Liver (tissue), 9 donors: Measurements from ENCODE around the gene SPOP. TPM values are rescaled to one million over a fixed set of nuclear protein-coding genes. Genes with fewer than 3 reads are reported as not detected.

Experiments used
- DNase-seq: peaks from one replicate; pipeline ENCODE4 v3.0.0-alpha.2; 2017; ENCODE audit warnings: low spot score
- H3K27ac ChIP-seq, 2 donors: one replicate each; pipeline ENCODE4 v1.7.0; 2013; ENCODE audit warnings: inconsistent platforms in 2 of 2, low read length in 2 of 2, control low read depth in 1 of 2, low read depth in 1 of 2, mild to moderate bottlenecking in 1 of 2
- H3K27me3 ChIP-seq, 4 donors: one replicate each; pipeline versions ENCODE4 v1.6.1 to v1.7.0; 2013; ENCODE audit warnings: low read length in 3 of 4, inconsistent platforms in 1 of 4, mild to moderate bottlenecking in 1 of 4, moderate library complexity in 1 of 4; ENCODE audit not compliant: control insufficient read depth in 4 of 4, insufficient read depth in 4 of 4
- H3K36me3 ChIP-seq, 4 donors: one replicate each; pipeline versions ENCODE4 v1.6.1 to v1.7.0; 2013; ENCODE audit warnings: low read length in 3 of 4, mild to moderate bottlenecking in 3 of 4, low read depth in 1 of 4, moderate library complexity in 1 of 4; ENCODE audit not compliant: control insufficient read depth in 4 of 4, insufficient read depth in 3 of 4
- H3K4me1 ChIP-seq, 4 donors: one replicate each; pipeline versions ENCODE4 v1.6.1 to v1.7.0; 2013; ENCODE audit warnings: low read length in 3 of 4, mild to moderate bottlenecking in 3 of 4, moderate library complexity in 1 of 4; ENCODE audit not compliant: control insufficient read depth in 4 of 4, insufficient read depth in 4 of 4
- H3K4me3 ChIP-seq, 3 donors: one replicate each; pipeline versions ENCODE4 v1.6.1 to v1.7.0; 2013; ENCODE audit warnings: low read length in 3 of 3, control low read depth in 1 of 3, low read depth in 1 of 3, mild to moderate bottlenecking in 1 of 3
- H3K9ac ChIP-seq, 2 donors: one replicate each; pipeline ENCODE4 v1.7.0; 2013; ENCODE audit warnings: low read length in 2 of 2, mild to moderate bottlenecking in 2 of 2, moderate library complexity in 2 of 2, control low read depth in 1 of 2, low read depth in 1 of 2
- H3K9me3 ChIP-seq, 4 donors: one replicate each; pipeline versions ENCODE4 v1.6.1 to v1.7.0; 2013; ENCODE audit warnings: low read length in 3 of 4; ENCODE audit not compliant: control insufficient read depth in 4 of 4
- ATF3 ChIP-seq: IDR thresholded peaks from 2 replicates; pipeline ENCODE4 v1.6.1; 2016; ENCODE audit warnings: antibody characterized with exemption
- CTCF ChIP-seq: fragments of 150-350 bp; IDR thresholded peaks from 2 replicates; pipeline ENCODE4 v1.5.1; 2017; ENCODE audit warnings: improper control_type of control experiment, low read depth, low read length; ENCODE audit not compliant: missing input control
- EGR1 ChIP-seq, 2 donors: IDR thresholded peaks; 2 replicates each; pipeline ENCODE4 v1.6.1; 2016 to 2018; ENCODE audit warnings: antibody characterized with exemption in 2 of 2, low read depth in 2 of 2
- FOXA1 ChIP-seq: IDR thresholded peaks from 2 replicates; pipeline ENCODE4 v1.6.1; 2016; ENCODE audit warnings: antibody characterized with exemption
- FOXA2 ChIP-seq: IDR thresholded peaks from 2 replicates; pipeline ENCODE4 v1.6.1; 2016; ENCODE audit warnings: antibody characterized with exemption
- GABPA ChIP-seq, 2 donors: IDR thresholded peaks in 1 of 2; conservative IDR thresholded peaks in 1 of 2; 2 replicates each; pipeline ENCODE4 v1.6.1; 2016; ENCODE audit warnings: antibody characterized with exemption in 2 of 2, mild to moderate bottlenecking in 1 of 2, moderate library complexity in 1 of 2
- HNF4A ChIP-seq, 2 donors: conservative IDR thresholded peaks; 2 replicates each; pipeline ENCODE4 v1.6.1; 2016; ENCODE audit warnings: antibody characterized with exemption in 2 of 2, mild to moderate bottlenecking in 2 of 2
- HNF4G ChIP-seq: IDR thresholded peaks from 2 replicates; pipeline ENCODE4 v1.6.1; 2016; ENCODE audit warnings: antibody characterized with exemption
- MAX ChIP-seq: IDR thresholded peaks from 2 replicates; pipeline ENCODE4 v1.6.1; 2016; ENCODE audit warnings: antibody characterized with exemption
- RAD21 ChIP-seq, 2 donors: IDR thresholded peaks; 2 replicates each; pipeline ENCODE4 v1.6.1; 2016; ENCODE audit warnings: antibody characterized with exemption in 2 of 2, mild to moderate bottlenecking in 2 of 2
- REST ChIP-seq: IDR thresholded peaks from 2 replicates; pipeline ENCODE4 v1.6.1; 2016; ENCODE audit warnings: antibody characterized with exemption, mild to moderate bottlenecking
- RXRA ChIP-seq, 2 donors: IDR thresholded peaks; 2 replicates each; pipeline ENCODE4 v1.6.1; 2017 to 2018; ENCODE audit warnings: antibody characterized with exemption in 2 of 2, mild to moderate bottlenecking in 1 of 2
- SP1 ChIP-seq: IDR thresholded peaks from 2 replicates; pipeline ENCODE4 v1.6.1; 2018; ENCODE audit warnings: antibody characterized with exemption, mild to moderate bottlenecking
- TAF1 ChIP-seq: conservative IDR thresholded peaks from 2 replicates; pipeline ENCODE4 v1.6.1; 2016; ENCODE audit warnings: antibody characterized with exemption, mild to moderate bottlenecking
- YY1 ChIP-seq: IDR thresholded peaks from 2 replicates; pipeline ENCODE4 v1.6.1; 2016; ENCODE audit warnings: antibody characterized with exemption, mild to moderate bottlenecking
- ZBTB33 ChIP-seq: IDR thresholded peaks from 2 replicates; pipeline ENCODE4 v1.6.1; 2016; ENCODE audit warnings: antibody characterized with exemption
- WGBS: extraction: QIAGEN DNeasy Blood & Tissue Kit; methylation state at CpG from one replicate; pipeline ENCODE4 v1.1.7; 2013; 5-methylcytosine and 5-hydroxymethylcytosine counted together
- polyA plus RNA-seq, 2 donors: library from polyadenylated mRNA; stranded (reverse) in 1 of 2; unstranded in 1 of 2; fragments of 200-250 nt in 1 of 2; fragments of >200 nt in 1 of 2; fragmentation: Nextera tagmentation in 1 of 2; extraction: Ambion mirVana in 1 of 2; gene quantifications; one replicate each; pipeline versions ENCODE4 v1.2.1 to v1.2.3, GENCODE V29; 2013 to 2015
- total RNA-seq, 2 donors: library from RNA; depleted of rRNA; stranded (reverse); fragments of >200 nt; gene quantifications; one replicate each; pipeline ENCODE4 v1.2.3, GENCODE V29; 2014
- donor health status: healthy.
- donor health status: healthy.
- donor health status: healthy.
- donor health status: healthy.
- donor health status: healthy.

The SPOP gene
- total and polyA plus RNA-seq, 4 donors, result 21.6 to 50.8 (median 42.4) TPM

GRCh38 chr17:49707246-49707607, 29.3 kb upstream of the SPOP start:
- WGBS, result under 1% methylated on average over 12 of the region's 12 CpGs
- H3K4me3 ChIP-seq, result peak overlapping the region; percentile 82 to 95 (median 94)
- no peak for DNase-seq
- TF ChIP-seq HNF4A (conservative IDR thresholded peaks at IDR 0.05), result no peak
- TF ChIP-seq ATF3, result peak; percentile 1
- H3K36me3 ChIP-seq, result peaks cover 8 to 43% (median 27%) of the 10 kb centered on the region in 4 donors
- H3K27ac ChIP-seq, result peak overlapping the region; percentile 91 to 99
- H3K4me1 ChIP-seq, result peaks cover 8 to 38% (median 30%) of the 10 kb centered on the region in 4 donors
- H3K9me3 ChIP-seq, result no peaks in the 10 kb centered on the region
- peak overlapping the region; percentile 84 to 96 for H3K9ac ChIP-seq
- H3K27me3 ChIP-seq, result no peaks in the 10 kb centered on the region

GRCh38 chr17:49705254-49705653, 27.4 kb upstream of the SPOP start:
- peak overlapping the region in 1 of 2 donors; percentile 76 for H3K27ac ChIP-seq
- H3K9me3 ChIP-seq, result no peaks in the 10 kb centered on the region
- DNase-seq, result no peak
- peaks cover 12 to 55% (median 40%) of the 10 kb centered on the region in 4 donors for H3K36me3 ChIP-seq
- no peaks in the 10 kb centered on the region for H3K27me3 ChIP-seq
- no peak overlapping the region for H3K4me3 ChIP-seq
- TF ChIP-seq HNF4G, result no peak
- no peak for TF ChIP-seq FOXA2
- peak in 1 of 2 donors; percentile 18 for TF ChIP-seq HNF4A (conservative IDR thresholded peaks at IDR 0.05)
- no peak for TF ChIP-seq CTCF
- peaks cover 8 to 38% (median 30%) of the 10 kb centered on the region in 4 donors for H3K4me1 ChIP-seq
- no peak overlapping the region for H3K9ac ChIP-seq

GRCh38 chr17:49703557-49704277, 25.8 kb upstream of the SPOP start:
- Histone ChIP-seq H3K27ac (peak overlapping the region; percentile 61 to 76), H3K27me3 (no peaks in the 10 kb centered on the region), H3K9me3 (no peaks in the 10 kb centered on the region), H3K4me1 (peaks cover 6 to 37% (median 29%) of the 10 kb centered on the region in 4 donors), H3K9ac (no peak overlapping the region), H3K4me3 (no peak overlapping the region), H3K36me3 (peaks cover 15 to 63% (median 42%) of the 10 kb centered on the region in 4 donors)
- 40% methylated on average over 6 of the region's 6 CpGs for WGBS
- TF ChIP-seq FOXA1 (peak; percentile 24), HNF4A (conservative IDR thresholded peaks at IDR 0.05) (peak; percentile 77 to 82), FOXA2 (peak; percentile 20), ZBTB33 (no peak), RAD21 (IDR thresholded peaks at IDR 0.05) (peak; percentile 84 to 92), EGR1 (IDR thresholded peaks at IDR 0.05; ENCODE audit: low read depth in 2 of 2) (no peak), HNF4G (peak; percentile 47), SP1 (peak; percentile 86), REST (peak; percentile 51), RXRA (IDR thresholded peaks at IDR 0.05) (peak; percentile 87 to 88), GABPA (IDR thresholded peaks at IDR 0.05 in 1 of 2, conservative IDR thresholded peaks at IDR 0.05 in 1 of 2) (no peak), TAF1 (no peak), YY1 (peak; percentile 64), MAX (peak; percentile 68), CTCF (peak; percentile 71)
- no peak for DNase-seq
